Type B pancreatic cell (in vitro differentiated cells): ENCODE results near the gene RPTOR. TPM values are rescaled to one million over a fixed set of nuclear protein-coding genes. Genes with fewer than 3 reads are reported as not detected.

Experiments used
- DNase-seq: peaks from one replicate; pipeline ENCODE4 v3.0.0; 2021; ENCODE audit warnings: mixed read lengths; ENCODE audit not compliant: unreplicated experiment; ENCODE audit errors: extremely low spot score
- H3K27ac Mint-ChIP-seq: 2 replicates; pipeline ENCODE4 v1.8.0; 2021; ENCODE audit warnings: mild to moderate bottlenecking, mixed read lengths
- H3K27me3 Mint-ChIP-seq: 2 replicates; pipeline ENCODE4 v1.8.0; 2021; ENCODE audit warnings: mixed read lengths
- H3K36me3 Mint-ChIP-seq: 2 replicates; pipeline ENCODE4 v1.8.0; 2021; ENCODE audit warnings: mixed read lengths
- H3K4me1 Mint-ChIP-seq: one replicate; pipeline ENCODE4 v1.8.0; 2021; ENCODE audit warnings: mixed read lengths; ENCODE audit not compliant: unreplicated experiment
- H3K4me3 Mint-ChIP-seq: 2 replicates; pipeline ENCODE4 v1.8.0; 2021; ENCODE audit warnings: mild to moderate bottlenecking, mixed read lengths
- H3K9me3 Mint-ChIP-seq: 2 replicates; pipeline ENCODE4 v1.8.0; 2021; ENCODE audit warnings: mixed read lengths
- CTCF ChIP-seq: fragments of 200-600 bp; sonication (generic); conservative IDR thresholded peaks from 2 replicates; pipeline ENCODE4 v1.5.0; 2021; ENCODE audit warnings: antibody characterized with exemption, mild to moderate bottlenecking
- total RNA-seq: library from RNA; stranded (reverse); gene quantifications from 2 replicates; pipeline ENCODE4 v1.2.1, GENCODE V29; 2021; ENCODE audit warnings: low replicate concordance

Gene RPTOR
- total RNA-seq, 1 donor from 2014 or later: 39.8 TPM

GRCh38 chr17:80646328-80646727 is 101.7 kb downstream of the RPTOR start:
- Mint-ChIP-seq H3K36me3 (peaks cover 22% of the 10 kb centered on the region), H3K27ac (no peak overlapping the region), H3K27me3 (no peaks in the 10 kb centered on the region), H3K9me3 (peaks cover 6% of the 10 kb centered on the region), H3K4me3 (no peak overlapping the region), H3K4me1 (peaks cover 20% of the 10 kb centered on the region)
- no peak for DNase-seq
- TF ChIP-seq CTCF: no peak

DNA sequence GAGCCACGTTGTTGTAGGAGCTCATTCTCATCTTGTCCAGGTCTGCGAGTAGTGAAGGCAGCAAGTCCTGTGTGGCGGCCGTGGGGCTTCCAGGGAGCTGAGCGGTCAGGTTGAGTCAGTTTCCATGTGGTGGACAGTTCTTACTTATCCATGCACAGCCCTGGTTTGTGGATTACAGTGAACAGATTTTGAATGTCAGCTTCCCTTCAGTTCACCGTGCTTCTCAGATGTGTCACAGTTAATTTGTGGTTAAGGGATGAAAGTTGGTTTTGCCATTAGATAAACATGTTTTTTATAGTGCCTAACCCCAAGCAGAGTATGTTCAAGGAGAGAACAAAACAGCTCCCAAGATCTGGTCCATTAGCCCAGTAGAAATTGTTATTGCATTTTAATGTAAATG is 103.1 kb downstream of the RPTOR start:
- TF ChIP-seq CTCF: no peak
- no peaks in the 10 kb centered on the region for H3K27me3 Mint-ChIP-seq
- H3K9me3 Mint-ChIP-seq: peaks cover 11% of the 10 kb centered on the region
- peaks cover 25% of the 10 kb centered on the region for H3K4me1 Mint-ChIP-seq
- H3K36me3 Mint-ChIP-seq: peaks cover 27% of the 10 kb centered on the region
- DNase-seq: no peak
- H3K27ac Mint-ChIP-seq: no peak overlapping the region
- H3K4me3 Mint-ChIP-seq: no peak overlapping the region

DNA sequence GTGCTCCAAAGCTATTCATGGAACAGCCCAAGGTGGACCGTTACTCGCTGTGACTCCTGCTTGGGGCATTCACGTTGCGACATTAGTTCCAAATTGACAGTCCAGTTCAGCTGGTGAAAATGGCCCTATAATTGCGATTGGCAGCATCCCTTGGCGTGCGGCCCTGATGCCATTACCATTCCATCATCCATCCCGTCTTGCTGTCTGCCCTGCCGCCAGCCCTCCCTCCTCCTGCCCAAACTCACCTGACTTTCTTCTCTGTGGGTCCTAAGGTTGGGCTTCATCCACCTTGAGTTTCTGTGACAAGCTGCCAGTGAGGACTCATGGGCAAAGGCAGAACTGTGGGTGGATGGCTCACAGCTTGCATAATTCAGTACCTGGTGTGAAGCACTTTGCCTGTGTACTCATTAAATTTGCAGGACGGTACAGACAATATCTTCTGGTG is 104.6 kb downstream of the RPTOR start:
- TF ChIP-seq CTCF: no peak
- peaks cover 11% of the 10 kb centered on the region for H3K9me3 Mint-ChIP-seq
- peak overlapping the region; percentile 44 for H3K27ac Mint-ChIP-seq
- no peaks in the 10 kb centered on the region for H3K27me3 Mint-ChIP-seq
- H3K36me3 Mint-ChIP-seq: peaks cover 24% of the 10 kb centered on the region
- peaks cover 27% of the 10 kb centered on the region for H3K4me1 Mint-ChIP-seq
- H3K4me3 Mint-ChIP-seq: no peak overlapping the region
- DNase-seq: no peak

DNA sequence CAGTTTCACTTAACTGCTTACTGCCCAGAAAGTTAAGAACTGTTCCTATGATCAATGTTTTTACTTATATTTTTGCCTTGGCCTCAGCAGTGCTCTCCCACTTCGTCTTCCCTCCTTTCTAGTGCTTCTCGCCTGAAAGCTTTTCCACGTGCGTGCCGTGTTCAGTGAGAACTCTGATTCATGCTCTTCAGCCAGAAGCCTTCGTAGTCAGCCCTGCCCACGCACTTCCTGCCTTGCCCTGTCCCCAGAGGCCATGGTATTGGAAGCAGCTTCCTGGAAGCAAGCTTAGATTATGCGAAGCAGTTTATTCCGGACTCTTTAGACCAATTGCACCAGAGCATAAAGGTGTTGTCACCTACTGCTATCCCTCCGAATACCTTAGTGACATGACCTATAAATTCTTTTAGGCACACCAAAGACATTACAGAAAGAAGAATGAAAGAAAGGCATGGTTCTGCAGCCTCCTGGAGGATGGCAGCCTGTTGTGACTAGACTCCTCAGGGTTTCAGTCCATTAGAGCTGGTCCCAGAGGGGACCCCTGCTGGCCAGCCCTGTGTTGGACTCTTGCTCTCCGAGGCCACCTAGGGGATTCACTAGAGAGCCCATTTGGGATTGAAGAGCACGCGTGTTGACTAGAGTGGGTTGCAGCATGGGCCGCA is 105.2 kb downstream of the RPTOR start:
- DNase-seq: no peak
- peaks cover 11% of the 10 kb centered on the region for H3K9me3 Mint-ChIP-seq
- no peaks in the 10 kb centered on the region for H3K27me3 Mint-ChIP-seq
- TF ChIP-seq CTCF: peak; percentile 73
- no peak overlapping the region for H3K4me3 Mint-ChIP-seq
- H3K27ac Mint-ChIP-seq: peak overlapping the region; percentile 44
- H3K36me3 Mint-ChIP-seq: peaks cover 19% of the 10 kb centered on the region
- peaks cover 27% of the 10 kb centered on the region for H3K4me1 Mint-ChIP-seq

DNA sequence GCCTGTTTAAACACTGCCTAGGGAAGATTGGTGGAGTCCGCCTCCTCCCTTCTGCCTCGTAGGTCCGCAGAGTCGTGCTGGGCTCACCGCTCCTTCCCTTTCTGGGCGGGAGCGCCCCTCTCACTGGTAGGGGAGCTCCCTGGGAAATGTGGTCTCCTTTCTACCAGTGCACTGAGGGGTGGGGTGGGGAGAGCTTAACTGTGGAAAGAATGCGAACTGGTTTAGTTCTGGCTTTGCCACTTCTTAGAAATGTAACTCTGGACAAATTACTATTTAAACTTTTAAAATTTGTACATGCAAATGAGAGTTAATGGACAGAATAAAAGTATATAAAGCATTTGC is 105.7 kb downstream of the RPTOR start:
- Mint-ChIP-seq H3K9me3 (peaks cover 11% of the 10 kb centered on the region), H3K36me3 (peaks cover 19% of the 10 kb centered on the region), H3K27me3 (no peaks in the 10 kb centered on the region), H3K4me3 (no peak overlapping the region), H3K4me1 (peaks cover 27% of the 10 kb centered on the region), H3K27ac (peak overlapping the region; percentile 44)
- DNase-seq: no peak
- TF ChIP-seq CTCF: peak; percentile 4
